GM18511 (cell line): Measurements from ENCODE around the gene SLC35B2.

Source experiments
- ATAC-seq: cut with Tn5 transposase; IDR thresholded peaks from one replicate; pipeline ENCODE4 v1.9.1; 2021; ENCODE audit warnings: mild to moderate bottlenecking, moderate library complexity; ENCODE audit not compliant: unreplicated experiment

Gene SLC35B2

GRCh38 chr6:44254191-44255104, 2.9 kb downstream of the SLC35B2 start:
- ATAC-seq, result no peak

DNA sequence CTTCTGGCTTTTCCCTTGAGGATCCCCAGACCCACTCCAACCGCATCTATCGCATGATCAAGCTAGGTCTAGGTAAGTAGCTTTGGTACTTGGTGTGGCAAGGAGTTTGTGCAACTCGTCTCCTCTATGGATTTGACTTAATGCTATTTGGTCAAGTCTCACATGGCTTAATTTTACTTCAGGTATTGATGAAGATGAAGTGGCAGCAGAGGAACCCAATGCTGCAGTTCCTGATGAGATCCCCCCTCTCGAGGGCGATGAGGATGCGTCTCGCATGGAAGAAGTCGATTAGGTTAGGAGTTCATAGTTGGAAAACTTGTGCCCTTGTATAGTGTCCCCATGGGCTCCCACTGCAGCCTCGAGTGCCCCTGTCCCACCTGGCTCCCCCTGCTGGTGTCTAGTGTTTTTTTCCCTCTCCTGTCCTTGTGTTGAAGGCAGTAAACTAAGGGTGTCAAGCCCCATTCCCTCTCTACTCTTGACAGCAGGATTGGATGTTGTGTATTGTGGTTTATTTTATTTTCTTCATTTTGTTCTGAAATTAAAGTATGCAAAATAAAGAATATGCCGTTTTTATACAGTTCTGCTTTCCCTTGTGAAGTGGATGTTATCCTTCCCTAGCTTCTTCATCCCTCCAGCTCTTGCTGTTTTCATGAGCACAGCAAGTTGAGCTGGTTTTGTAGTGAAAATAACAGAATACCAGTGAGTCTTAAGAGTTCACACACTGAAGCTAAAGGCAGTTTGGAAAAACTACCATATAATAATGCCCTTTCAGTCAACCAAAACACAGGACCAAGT, 3.8 kb downstream of the SLC35B2 start:
- no peak for ATAC-seq

DNA sequence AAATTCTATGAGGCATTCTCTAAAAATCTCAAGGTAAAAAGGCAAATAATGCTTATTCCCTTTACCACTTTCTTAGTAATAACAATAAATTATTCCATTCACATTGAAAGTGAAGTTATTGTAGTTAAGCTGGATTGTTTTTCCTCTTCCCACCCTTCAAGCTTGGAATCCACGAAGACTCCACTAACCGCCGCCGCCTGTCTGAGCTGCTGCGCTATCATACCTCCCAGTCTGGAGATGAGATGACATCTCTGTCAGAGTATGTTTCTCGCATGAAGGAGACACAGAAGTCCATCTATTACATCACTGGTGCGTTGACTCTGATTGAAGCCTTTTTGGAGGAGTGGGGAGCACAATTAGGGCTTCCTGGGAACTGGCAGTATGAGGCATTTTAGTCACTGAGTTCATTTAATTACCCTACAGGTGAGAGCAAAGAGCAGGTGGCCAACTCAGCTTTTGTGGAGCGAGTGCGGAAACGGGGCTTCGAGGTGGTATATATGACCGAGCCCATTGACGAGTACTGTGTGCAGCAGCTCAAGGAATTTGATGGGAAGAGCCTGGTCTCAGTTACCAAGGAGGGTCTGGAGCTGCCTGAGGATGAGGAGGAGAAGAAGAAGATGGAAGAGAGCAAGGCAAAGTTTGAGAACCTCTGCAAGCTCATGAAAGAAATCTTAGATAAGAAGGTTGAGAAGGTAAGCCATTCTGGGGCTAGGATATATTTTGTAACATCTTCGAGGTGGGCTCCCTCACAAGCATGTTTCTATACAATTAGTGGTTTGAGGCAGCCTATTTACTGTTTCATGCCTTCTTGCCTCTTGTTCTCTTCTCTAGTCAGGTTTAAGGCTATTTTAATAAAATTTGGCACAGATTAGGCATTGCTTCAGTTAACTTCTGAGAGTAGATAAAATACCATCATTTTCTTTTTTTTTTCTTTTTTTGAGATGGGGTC, 5.5 kb downstream of the SLC35B2 start:
- no peak for ATAC-seq

GRCh38 chr6:44250718-44251123, 6.6 kb downstream of the SLC35B2 start:
- no peak for ATAC-seq

DNA sequence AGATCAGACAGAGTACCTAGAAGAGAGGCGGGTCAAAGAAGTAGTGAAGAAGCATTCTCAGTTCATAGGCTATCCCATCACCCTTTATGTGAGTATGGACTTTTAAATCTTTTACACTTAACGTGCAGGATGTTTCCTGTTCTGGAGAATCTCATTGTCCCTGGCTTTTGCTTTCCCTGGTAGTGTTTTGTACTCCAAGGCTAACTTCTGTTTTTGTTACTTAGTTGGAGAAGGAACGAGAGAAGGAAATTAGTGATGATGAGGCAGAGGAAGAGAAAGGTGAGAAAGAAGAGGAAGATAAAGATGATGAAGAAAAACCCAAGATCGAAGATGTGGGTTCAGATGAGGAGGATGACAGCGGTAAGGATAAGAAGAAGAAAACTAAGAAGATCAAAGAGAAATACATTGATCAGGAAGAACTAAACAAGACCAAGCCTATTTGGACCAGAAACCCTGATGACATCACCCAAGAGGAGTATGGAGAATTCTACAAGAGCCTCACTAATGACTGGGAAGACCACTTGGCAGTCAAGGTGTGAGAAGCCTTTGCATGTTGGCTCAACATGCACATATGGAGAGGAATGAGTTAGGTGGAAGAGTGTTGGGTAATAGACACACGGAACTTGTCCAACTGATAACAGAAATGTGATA, 7.1 kb downstream of the SLC35B2 start:
- no peak for ATAC-seq

DNA sequence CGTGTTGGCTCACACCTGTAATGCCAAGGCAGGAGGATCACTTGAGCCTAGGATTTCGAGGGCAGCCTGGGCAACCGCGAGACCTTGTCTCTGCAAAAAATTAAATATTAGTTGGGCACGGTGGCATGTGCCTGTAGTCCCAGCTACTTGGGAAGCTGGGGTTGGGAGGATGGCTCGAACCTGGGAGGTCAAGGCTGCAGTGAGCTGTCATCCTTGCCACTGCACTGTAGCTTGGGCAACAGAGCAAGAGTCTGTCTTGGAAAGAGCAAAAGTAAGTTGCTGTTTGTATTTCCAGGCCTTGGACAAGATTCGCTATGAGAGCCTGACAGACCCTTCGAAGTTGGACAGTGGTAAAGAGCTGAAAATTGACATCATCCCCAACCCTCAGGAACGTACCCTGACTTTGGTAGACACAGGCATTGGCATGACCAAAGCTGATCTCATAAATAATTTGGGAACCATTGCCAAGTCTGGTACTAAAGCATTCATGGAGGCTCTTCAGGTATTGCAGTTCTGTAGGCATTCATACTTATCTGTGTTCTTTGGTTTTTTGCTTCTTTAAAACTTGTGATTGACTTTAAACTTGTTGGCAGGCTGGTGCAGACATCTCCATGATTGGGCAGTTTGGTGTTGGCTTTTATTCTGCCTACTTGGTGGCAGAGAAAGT, 8.1 kb downstream of the SLC35B2 start:
- no peak for ATAC-seq

GRCh38 chr6:44248579-44248978, 8.7 kb downstream of the SLC35B2 start:
- no peak for ATAC-seq

- peak; percentile 35 for ATAC-seq
These were observed 9.7 kb downstream of the SLC35B2 start for GRCh38 chr6:44247338-44248302.

DNA sequence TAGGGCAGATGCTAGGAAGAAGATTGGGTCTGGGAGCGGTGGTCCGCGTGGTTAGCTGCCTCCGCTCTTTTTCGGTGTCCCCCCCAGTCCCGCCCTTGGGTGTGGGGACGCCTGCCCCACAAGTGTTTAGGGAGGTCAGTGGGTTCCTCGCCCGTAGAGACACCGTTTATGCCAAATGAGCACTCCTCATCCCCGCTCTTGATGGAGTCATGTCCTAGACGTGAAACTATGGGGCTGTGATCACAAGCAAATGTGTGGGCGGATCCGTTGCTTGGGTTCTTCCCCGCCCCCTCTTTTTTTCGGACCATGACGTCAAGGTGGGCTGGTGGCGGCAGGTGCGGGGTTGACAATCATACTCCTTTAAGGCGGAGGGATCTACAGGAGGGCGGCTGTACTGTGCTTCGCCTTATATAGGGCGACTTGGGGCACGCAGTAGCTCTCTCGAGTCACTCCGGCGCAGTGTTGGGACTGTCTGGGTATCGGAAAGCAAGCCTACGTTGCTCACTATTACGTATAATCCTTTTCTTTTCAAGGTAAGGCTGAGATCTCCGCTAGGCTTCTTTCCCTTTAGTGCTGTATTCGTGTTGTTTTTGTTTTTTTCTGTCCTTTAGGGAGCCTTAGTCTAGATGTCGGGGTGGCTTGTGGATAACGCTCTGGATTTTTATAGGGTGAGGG, 10.5 kb downstream of the SLC35B2 start, which contains the start of gene HSP90AB1:
Gene HSP90AB1 (plus strand): TSS at position 439 of the 675 bp plus-strand sequence. CDS start 1,529 bp downstream, outside the sequence.
- peak; percentile 74 for ATAC-seq

DNA sequence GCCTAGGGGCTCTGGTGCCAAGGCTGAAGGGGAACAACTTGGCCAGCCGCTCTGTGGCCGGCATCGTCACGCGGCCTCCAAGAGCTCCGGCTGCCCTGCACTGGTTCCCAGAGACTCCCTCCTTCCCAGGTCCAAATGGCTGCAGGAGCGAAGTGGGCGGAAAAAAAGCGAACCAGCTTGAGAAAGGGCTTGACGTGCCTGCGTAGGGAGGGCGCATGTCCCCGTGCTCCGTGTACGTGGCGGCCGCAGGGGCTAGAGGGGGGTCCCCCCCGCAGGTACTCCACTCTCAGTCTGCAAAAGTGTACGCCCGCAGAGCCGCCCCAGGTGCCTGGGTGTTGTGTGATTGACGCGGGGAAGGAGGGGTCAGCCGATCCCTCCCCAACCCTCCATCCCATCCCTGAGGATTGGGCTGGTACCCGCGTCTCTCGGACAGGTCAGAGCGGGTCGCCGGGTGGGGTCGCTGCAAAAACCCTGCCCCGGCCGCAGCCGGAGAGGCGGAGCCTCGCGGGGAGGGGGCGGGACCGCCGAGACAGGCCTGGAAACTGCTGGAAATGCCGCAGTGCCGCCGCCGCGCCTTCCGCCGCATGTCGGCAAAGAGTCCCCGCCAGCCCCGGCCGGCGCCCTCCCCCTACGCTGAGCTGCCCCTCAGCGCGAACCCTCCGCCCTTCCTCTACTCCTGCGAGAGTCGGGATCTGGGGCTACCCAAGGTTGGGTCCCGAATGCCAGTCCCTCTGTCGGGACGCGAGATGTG, 11.2 kb downstream of the SLC35B2 start:
- ATAC-seq, result peak; percentile 66

DNA sequence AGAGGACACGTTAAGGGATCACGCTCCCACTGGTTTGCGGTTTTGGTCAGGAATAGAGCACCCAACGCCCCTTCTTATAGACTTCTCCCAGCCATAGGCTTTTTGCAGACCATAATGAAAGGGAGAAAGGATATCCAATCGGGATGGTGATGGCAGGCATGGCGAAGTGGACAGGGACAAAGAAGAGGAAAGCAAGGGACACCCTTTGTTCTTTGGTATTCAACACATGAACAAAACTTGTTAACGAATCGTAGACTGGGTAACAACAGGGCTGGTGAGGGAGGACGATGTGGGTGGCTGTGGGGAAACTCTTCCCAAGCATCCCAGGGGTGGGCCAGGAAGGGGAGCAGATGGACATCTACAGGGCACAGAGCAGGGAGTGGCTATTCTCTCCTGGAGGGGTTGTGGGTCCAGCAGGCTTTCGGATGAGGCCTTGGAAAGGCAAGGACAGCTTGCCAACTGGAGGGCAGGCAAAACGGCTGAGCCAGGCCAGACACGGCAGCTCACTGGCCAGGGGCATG, 11.9 kb downstream of the SLC35B2 start:
- no peak for ATAC-seq

DNA sequence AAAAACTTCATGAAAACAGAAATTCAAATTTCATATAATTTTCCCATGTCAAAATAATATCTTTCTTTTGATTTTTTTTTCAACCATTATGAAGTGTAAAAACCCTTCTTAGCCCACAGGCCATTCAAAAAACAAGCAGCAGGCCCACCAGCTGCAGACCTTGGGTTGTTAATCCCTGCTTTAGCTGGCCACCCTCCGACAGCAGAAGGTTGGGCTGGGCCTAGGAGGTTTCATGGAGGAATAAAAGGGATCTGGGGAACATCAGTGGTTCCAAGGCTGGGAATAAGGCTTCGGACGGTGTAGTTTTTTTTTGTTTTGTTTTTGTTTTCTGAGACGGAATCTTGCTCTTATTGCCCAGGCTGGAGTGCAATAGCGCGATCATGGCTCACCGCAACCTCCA, 14.0 kb downstream of the SLC35B2 start:
- ATAC-seq, result no peak

DNA sequence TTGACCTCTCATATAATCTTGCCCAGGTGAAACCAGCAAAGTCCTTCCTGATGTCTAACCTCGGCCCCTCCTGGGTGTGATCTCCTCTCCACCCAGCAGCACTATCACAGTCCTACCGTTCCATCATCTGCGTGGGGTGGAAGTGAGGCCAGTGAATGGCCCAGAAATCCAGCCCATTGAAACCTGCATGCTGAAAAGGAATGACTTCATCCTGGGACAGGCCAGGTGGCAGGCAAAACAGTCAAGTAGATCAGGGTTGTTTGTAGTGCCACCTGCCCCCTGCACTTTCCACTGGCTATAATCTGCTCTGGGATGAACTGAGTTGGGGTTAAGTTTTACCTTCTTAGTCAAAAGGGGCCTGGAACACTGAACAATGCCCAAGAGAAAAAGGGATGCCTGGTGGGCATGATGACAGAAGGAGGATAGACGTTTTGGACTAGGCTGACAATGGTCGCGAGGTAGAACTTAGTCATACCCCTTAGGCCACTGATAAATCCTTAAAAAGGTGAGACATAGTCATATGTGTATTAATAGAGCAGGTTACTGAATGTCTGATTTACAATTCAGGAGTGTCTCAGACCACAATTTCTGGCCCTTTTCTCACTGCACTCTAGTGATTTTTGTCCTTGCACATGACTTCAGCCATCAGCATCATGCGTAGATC, 18.5 kb downstream of the SLC35B2 start:
- ATAC-seq, result no peak

GRCh38 chr6:44237813-44238433, 19.4 kb downstream of the SLC35B2 start:
- ATAC-seq, result peak; percentile 92

DNA sequence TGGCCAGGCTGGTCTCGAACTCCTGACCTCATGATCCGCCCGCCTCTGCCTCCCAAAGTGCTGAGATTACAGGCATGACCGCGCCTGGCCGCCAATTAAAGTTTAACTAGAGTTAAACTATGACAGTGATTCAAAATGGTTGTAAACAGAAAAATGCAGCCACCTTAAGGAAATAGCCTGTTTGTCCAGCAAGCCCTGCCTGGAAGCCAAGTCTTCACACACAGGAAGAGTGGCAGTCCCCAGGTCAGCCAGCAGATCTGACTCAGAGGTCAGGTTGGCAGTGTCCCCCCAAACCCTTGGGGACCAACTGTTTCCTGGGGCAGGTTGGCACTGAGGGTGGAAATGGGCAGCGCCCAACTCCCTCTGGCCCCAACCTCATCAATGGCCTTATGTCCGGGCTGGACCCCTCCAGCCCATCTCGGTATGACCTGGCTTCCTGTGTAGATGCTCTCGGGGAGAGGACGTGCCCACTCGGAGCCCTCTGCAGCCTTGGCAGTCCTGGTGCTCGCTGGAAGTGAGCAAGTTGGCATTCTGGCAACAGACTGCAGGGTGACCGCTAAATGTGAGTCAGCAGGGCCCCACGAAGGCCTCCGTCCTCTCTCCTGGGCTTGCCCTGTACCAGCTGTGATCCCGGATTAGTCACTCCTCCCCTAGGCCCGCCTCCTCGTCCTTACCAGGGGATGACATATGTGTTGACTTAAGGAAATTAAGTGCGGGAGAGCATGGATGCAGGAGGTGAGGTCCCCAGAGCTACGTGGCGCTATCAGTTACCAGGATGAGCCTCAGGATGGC, 20.1 kb downstream of the SLC35B2 start:
- peak; percentile 75 for ATAC-seq
